ENCODE results near the gene UXS1.

GRCh38 chr2:106065983-106066820, 127.9 kb downstream of the UXS1 start:
- TF ChIP-seq CTCF (conservative IDR thresholded peaks at IDR 0.05) (no peak), ZFX (IDR thresholded peaks at IDR 0.05) (no peak)

All from C4-2B (cell line).